Endodermal cell (in vitro differentiated cells): ENCODE data around the gene RGS5. TPM values are rescaled to one million over a fixed set of nuclear protein-coding genes. Genes with fewer than 3 reads are reported as not detected.
"Not testable (repeated sequence)": the region's sequence is repeated elsewhere in the genome, so short reads cannot be mapped to it uniquely, and the experiment has no call there.

Experiments
- DNase-seq: peaks from one replicate; pipeline ENCODE4 v3.0.0-alpha.2; 2017
- H3K27ac ChIP-seq: 2 replicates; pipeline ENCODE4 v1.5.1; 2013; ENCODE audit warnings: mild to moderate bottlenecking, low read depth, low read length, moderate library complexity
- H3K27me3 ChIP-seq: 2 replicates; pipeline ENCODE4 v1.6.1; 2013; ENCODE audit warnings: mild to moderate bottlenecking, low read length, moderate library complexity; ENCODE audit not compliant: insufficient read depth, control insufficient read depth, poor library complexity, severe bottlenecking
- H3K36me3 ChIP-seq: 2 replicates; pipeline ENCODE4 v1.7.0; 2013; ENCODE audit warnings: mild to moderate bottlenecking, low read length, moderate library complexity; ENCODE audit not compliant: control insufficient read depth, insufficient read depth
- H3K4me1 ChIP-seq: one replicate; pipeline ENCODE4 v1.7.0; 2013; ENCODE audit warnings: low read length; ENCODE audit not compliant: control insufficient read depth, insufficient read depth
- H3K4me3 ChIP-seq: 2 replicates; pipeline ENCODE4 v1.5.1; 2013; ENCODE audit warnings: mild to moderate bottlenecking, low read length, moderate library complexity
- H3K9ac ChIP-seq: 2 replicates; pipeline ENCODE4 v1.6.1; 2013; ENCODE audit warnings: mild to moderate bottlenecking, low read length, moderate library complexity; ENCODE audit not compliant: poor library complexity, severe bottlenecking; ENCODE audit errors: extremely low read depth
- H3K9me3 ChIP-seq: 2 replicates; pipeline ENCODE4 v1.6.1; 2013; ENCODE audit warnings: mild to moderate bottlenecking, low read length, moderate library complexity; ENCODE audit not compliant: control insufficient read depth
- H3K27ac Mint-ChIP-seq: 2 replicates; pipeline ENCODE4 v1.8.0; 2020; ENCODE audit warnings: mixed read lengths
- H3K27me3 Mint-ChIP-seq: 2 replicates; pipeline ENCODE4 v1.8.0; 2021; ENCODE audit warnings: mild to moderate bottlenecking, mixed read lengths; ENCODE audit not compliant: insufficient read depth
- H3K36me3 Mint-ChIP-seq: 2 replicates; pipeline ENCODE4 v1.8.0; 2020; ENCODE audit warnings: low read depth, mixed read lengths
- H3K4me1 Mint-ChIP-seq: 2 replicates; pipeline ENCODE4 v1.8.0; 2020; ENCODE audit warnings: mixed read lengths
- H3K4me3 Mint-ChIP-seq: 2 replicates; pipeline ENCODE4 v1.8.0; 2020; ENCODE audit warnings: mild to moderate bottlenecking, moderate library complexity, mixed read lengths
- H3K9me3 Mint-ChIP-seq: 2 replicates; pipeline ENCODE4 v1.8.0; 2020; ENCODE audit warnings: mild to moderate bottlenecking, mixed read lengths
- CTCF ChIP-seq: fragments of 200-600 bp; sonication (generic); conservative IDR thresholded peaks from 2 replicates; pipeline ENCODE4 v1.5.0; 2021; ENCODE audit warnings: antibody characterized with exemption, mild to moderate bottlenecking
- WGBS, 2 experiments: methylation state at CpG; one replicate each; pipeline versions ENCODE4 v1.1.5 to v1.1.7; 2013; ENCODE audit warnings: missing lambda C conversion rate in 2 of 2, mixed read lengths in 1 of 2; ENCODE audit not compliant: insufficient coverage in 1 of 2, insufficient read length in 1 of 2; 5-methylcytosine and 5-hydroxymethylcytosine counted together
- total RNA-seq, 2 donors: library from RNA; stranded (reverse); fragmentation: NEBNext Ultra II Directional in 1 of 2; extraction: Animal tissue kit (Norgen Biotek cat#: 25700) in 1 of 2; gene quantifications; 2 replicates in 1 of 2; 3 replicates in 1 of 2; pipeline ENCODE4 v1.2.1, GENCODE V29; 2021

The RGS5 gene
- total RNA-seq, 2 donors from 2014 or later: 48.4 to 88.9 TPM

GRCh38 chr1:163230827-163231226 lies 28.1 kb upstream of the RGS5 start:
- H3K9ac ChIP-seq: no peak overlapping the region
- H3K36me3 Mint-ChIP-seq: peaks cover 11% of the 10 kb centered on the region
- H3K27ac Mint-ChIP-seq: no peak overlapping the region
- WGBS, 2 experiments: 87 to 100% methylated on average over 1 to 3 of the region's 3 CpGs
- H3K27me3 Mint-ChIP-seq: no peaks in the 10 kb centered on the region
- DNase-seq: no peak
- peaks cover 36% of the 10 kb centered on the region for H3K9me3 Mint-ChIP-seq
- no peak for TF ChIP-seq CTCF
- H3K4me1 ChIP-seq: peaks cover 5% of the 10 kb centered on the region
- H3K27ac ChIP-seq: no peak overlapping the region
- H3K36me3 ChIP-seq: no peaks in the 10 kb centered on the region
- peaks cover 25% of the 10 kb centered on the region for H3K9me3 ChIP-seq
- no peak overlapping the region for H3K4me3 Mint-ChIP-seq
- H3K4me1 Mint-ChIP-seq: no peaks in the 10 kb centered on the region
- H3K4me3 ChIP-seq: no peak overlapping the region
- H3K27me3 ChIP-seq: no peaks in the 10 kb centered on the region

GRCh38 chr1:163228271-163228670 lies 25.6 kb upstream of the RGS5 start:
- not testable (repeated sequence) for H3K27me3 Mint-ChIP-seq, DNase-seq
- H3K36me3 Mint-ChIP-seq: peaks cover 11% of the 10 kb centered on the region

GRCh38 chr1:163227126-163227525 lies 24.4 kb upstream of the RGS5 start:
- no peak overlapping the region for H3K4me3 Mint-ChIP-seq
- peaks cover 25% of the 10 kb centered on the region for H3K9me3 ChIP-seq
- H3K27ac Mint-ChIP-seq: no peak overlapping the region
- 87% methylated on average over 1 of the region's 1 CpG; no CpG with 5 or more reads in 1 of the 2 experiments for WGBS, 2 experiments
- H3K36me3 ChIP-seq: no peaks in the 10 kb centered on the region
- H3K4me1 Mint-ChIP-seq: no peaks in the 10 kb centered on the region
- H3K9me3 Mint-ChIP-seq: peaks cover 34% of the 10 kb centered on the region
- H3K4me1 ChIP-seq: peaks cover 5% of the 10 kb centered on the region
- H3K36me3 Mint-ChIP-seq: peaks cover 11% of the 10 kb centered on the region
- no peaks in the 10 kb centered on the region for H3K27me3 Mint-ChIP-seq
- H3K4me3 ChIP-seq: no peak overlapping the region
- TF ChIP-seq CTCF: no peak
- H3K9ac ChIP-seq: no peak overlapping the region
- DNase-seq: no peak
- no peaks in the 10 kb centered on the region for H3K27me3 ChIP-seq
- H3K27ac ChIP-seq: no peak overlapping the region

More at GRCh38 chr1:163228271-163228670, 25.6 kb upstream of the RGS5 start:
- H3K4me1 Mint-ChIP-seq, H3K4me1 ChIP-seq, H3K27me3 ChIP-seq, H3K27ac Mint-ChIP-seq, H3K9ac ChIP-seq, H3K36me3 ChIP-seq, H3K27ac ChIP-seq, H3K4me3 Mint-ChIP-seq: not testable (repeated sequence)
- peaks cover 29% of the 10 kb centered on the region for H3K9me3 Mint-ChIP-seq
- Histone ChIP-seq H3K4me3 (peak overlapping the region; percentile 57), H3K9me3 (peaks cover 25% of the 10 kb centered on the region)
- WGBS, 2 experiments: 92 to 93% methylated on average over 3 of the region's 3 CpGs

- H3K36me3 Mint-ChIP-seq: no peaks in the 10 kb centered on the region
- no peaks in the 10 kb centered on the region for H3K9me3 ChIP-seq
- peaks cover 8% of the 10 kb centered on the region for H3K4me1 ChIP-seq
- H3K4me1 Mint-ChIP-seq: peaks cover 23% of the 10 kb centered on the region
- no peak overlapping the region for H3K27ac Mint-ChIP-seq
- no peak for TF ChIP-seq CTCF
- no peaks in the 10 kb centered on the region for H3K9me3 Mint-ChIP-seq
- H3K36me3 ChIP-seq: no peaks in the 10 kb centered on the region
- H3K9ac ChIP-seq: no peak overlapping the region
- no peak for DNase-seq
- H3K4me3 Mint-ChIP-seq: no peak overlapping the region
- no peaks in the 10 kb centered on the region for H3K27me3 ChIP-seq
- no peak overlapping the region for H3K27ac ChIP-seq
- no peak overlapping the region for H3K4me3 ChIP-seq
- WGBS, 2 experiments: 94% methylated on average over 4 of the region's 4 CpGs
- peaks cover 5% of the 10 kb centered on the region for H3K27me3 Mint-ChIP-seq
Measured at GRCh38 chr1:163213626-163214025, 10.9 kb upstream of the RGS5 start.
